Hematopoietic multipotent progenitor cell (in vitro differentiated cells): Measurements from ENCODE around the gene NPTX1. TPM values are rescaled to one million over a fixed set of nuclear protein-coding genes. Genes with fewer than 3 reads are reported as not detected.
A peak's percentile ranks its signal among the peaks of the same experiment; 100 is the strongest.

Experiments
- DNase-seq, 3 donors: peaks; one replicate each; pipeline ENCODE4 v3.0.0-alpha.2; 2011 to 2015; ENCODE audit warnings: low read depth in 2 of 3, low spot score in 2 of 3
- total RNA-seq: library from RNA; depleted of rRNA; stranded (reverse); fragments of >200 nt; gene quantifications from one replicate; pipeline ENCODE4 v1.2.3, GENCODE V29; 2012

NPTX1 gene
- total RNA-seq, 1 donor = under 0.01 TPM

DNA sequence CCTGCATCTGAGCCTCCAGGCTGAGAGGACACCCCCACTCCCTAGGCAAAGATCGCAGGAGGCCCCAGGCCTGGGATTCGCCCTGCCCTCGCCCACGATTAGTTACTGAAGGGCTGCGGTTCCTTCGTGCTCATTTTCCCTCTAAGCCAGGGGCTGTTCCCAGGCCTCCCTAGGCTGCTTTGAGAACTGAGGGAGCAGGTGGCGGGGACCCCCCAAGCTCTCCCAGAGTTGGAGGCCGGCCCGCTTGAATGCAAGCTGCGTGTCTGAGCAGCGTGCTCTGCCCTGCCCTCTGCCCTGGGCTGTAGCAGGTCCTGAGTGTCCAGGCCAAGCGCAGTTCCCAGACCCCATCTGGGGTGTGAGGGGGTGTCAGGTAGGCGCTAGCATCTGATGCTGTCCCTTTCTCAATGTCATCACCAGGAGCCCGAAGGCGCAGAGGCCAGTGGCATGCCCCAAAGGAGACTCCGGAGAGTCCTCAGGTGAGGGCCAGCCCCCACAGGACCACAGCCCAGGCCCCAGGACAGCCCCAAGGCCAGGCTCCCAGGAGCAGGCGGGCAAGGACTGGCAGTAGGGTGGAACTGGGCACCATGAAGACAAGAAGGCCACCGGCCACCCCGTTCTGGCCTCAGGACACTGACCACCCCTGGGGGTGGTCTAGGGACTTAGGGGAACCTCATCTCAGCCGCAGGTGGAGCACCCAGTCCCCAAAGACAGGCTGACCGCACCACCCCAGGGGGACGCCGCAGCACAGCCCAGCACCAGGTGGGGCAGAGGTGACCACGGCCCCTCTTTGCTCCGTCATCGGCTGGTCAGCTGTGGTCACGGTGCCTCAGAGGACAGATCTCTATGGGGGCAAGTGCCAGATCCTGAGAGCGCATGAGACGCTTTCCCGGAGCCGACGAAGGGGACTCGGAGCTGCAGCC, 46.8 kb downstream of the NPTX1 start:
- DNase-seq = no peak

DNA sequence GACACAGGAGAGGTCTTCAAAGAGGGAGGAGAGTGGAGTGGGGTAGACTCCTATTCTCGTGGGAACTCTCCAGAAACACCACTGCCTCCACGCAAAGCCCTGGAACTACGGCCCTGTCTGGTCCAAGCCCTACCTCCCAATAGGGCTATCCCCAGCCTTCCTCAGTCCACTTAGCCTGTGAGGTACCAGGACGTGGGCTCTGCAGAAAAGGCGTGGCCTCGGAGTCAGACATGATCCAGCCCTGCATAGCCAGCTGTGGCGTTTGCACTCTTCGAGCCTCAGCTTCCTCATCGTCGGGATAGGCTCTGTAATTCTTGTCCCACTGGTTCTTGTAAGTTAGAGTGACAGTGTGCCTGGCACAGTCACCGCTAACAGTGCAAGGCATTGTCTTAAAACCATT, 47.6 kb downstream of the NPTX1 start:
- DNase-seq = no peak

DNA sequence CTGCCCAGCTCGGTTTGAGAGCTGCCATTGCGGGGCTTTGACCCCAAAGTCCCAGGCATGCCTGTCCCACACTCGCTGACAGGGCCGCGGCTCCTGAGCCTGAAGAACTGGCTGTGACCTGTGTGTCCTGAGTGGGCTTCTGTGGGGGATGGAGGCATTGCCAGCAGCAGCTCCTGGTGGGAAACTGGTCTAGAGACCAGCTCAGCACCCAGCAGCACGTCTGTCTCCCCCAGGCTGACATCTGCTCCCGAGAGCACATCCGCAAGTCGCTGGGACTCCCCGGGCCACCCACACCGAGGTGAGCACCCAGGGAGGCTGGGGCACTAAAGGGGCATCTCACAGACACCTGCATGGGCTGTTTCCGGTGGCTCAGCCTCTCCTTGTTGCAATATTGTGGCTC, 48.0 kb downstream of the NPTX1 start:
- DNase-seq = no peak

DNA sequence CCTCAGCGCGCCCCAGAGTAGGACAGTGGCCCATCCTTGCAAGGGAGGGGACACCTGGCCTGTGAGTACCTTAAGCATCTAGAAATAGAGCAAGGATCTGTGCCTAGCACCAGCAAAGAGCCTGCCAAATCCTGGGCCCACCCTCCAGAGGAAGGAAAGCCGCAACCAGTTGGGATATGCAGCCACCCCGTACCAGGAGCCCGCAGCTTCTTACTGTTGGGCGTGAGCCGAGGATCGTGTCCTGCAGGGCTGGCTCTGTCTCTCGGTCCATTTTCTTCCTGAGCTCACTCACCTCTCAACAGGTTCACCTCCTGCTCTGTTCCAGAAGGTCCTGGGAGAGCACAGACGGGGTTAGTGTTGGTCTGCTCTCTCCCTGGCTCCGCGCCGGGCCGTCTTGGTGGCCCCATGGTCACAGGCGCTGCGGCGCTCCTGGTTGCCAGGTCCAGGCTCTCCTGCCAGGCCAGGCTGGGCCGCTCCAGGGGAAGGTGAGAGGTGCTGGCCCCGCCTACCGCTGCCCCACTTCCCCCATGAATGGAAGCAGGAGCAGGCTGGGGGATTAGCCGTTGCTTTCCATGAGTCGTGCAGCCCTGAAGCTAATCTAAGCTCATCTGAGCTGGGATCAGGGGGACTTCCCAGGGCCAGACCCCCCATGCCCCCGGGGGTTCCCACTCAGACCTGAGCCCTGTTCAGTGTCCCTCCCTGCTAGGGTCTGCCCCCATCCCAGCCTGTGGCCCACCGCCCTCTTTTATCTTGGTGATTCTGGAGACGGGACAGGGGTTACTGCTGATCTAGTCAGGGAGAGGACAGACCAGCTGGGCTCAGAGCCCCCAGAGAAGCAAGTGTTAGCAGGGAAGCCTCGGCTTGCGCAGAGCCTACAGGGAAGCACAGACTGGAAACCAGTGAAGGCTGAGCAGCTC, 48.8 kb downstream of the NPTX1 start:
- no peak for DNase-seq

DNA sequence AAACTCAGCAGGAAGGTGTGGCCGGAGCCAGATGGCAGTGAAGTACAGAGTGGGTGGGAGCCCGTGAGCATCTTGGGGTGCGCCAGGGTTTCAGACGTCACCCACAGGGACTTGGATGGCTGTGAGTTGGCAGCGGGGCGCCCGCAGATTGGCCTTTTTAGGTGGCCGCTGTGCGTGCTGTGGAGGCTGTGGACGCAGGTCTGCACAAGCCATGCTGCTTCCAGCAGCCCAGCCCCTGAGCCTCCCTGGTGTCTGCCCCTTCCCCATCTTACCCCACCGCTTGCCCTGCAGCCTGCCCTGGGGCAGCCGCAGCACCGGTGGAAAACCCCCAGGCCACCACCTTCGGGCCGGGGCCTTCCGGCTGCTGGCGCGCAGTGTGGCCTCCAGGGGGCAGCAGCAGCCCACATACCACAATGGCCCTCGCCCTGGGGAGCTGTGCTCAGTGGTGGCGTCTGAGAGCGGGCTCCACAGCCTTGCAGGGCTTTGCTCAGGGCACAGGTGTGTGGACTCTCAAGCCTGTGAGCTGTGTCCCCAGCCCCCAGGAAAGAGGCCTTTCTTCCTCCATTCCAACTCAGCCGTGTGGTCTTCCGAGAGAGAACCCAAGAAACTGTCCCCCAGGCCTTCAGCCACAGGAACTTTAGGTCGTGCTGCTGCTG, 49.6 kb downstream of the NPTX1 start:
- peak; percentile 80 to 86 (median 81) for DNase-seq

DNA sequence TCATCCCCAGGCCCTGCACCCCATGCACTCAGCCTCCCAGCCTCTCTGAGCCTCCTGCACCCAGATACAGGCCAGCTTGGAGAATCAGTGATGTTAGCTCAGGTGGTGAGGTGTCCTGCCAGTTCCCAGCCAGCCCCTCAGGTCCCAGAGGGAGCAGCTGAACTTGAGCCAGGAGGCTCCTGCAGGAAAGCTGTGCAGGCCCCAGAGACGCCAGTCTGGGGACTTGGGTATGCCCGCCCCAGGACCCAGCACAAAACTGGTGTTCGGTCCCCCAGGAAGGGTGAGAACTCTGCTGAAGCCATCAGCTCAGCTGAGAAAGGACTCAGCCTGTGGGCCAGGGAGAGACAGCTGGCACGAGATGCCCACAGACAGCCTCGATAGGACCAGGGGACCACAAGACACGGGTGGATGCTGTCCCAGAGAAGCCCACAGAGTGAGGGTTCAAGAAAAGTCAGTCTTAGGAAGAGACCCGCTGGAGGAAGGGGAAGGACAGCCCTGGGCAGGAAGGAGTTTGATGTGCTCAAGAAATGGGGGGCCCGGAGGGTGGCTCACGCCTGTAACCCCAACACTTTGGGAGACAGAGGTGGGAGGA, 50.5 kb downstream of the NPTX1 start:
- no peak for DNase-seq

DNA sequence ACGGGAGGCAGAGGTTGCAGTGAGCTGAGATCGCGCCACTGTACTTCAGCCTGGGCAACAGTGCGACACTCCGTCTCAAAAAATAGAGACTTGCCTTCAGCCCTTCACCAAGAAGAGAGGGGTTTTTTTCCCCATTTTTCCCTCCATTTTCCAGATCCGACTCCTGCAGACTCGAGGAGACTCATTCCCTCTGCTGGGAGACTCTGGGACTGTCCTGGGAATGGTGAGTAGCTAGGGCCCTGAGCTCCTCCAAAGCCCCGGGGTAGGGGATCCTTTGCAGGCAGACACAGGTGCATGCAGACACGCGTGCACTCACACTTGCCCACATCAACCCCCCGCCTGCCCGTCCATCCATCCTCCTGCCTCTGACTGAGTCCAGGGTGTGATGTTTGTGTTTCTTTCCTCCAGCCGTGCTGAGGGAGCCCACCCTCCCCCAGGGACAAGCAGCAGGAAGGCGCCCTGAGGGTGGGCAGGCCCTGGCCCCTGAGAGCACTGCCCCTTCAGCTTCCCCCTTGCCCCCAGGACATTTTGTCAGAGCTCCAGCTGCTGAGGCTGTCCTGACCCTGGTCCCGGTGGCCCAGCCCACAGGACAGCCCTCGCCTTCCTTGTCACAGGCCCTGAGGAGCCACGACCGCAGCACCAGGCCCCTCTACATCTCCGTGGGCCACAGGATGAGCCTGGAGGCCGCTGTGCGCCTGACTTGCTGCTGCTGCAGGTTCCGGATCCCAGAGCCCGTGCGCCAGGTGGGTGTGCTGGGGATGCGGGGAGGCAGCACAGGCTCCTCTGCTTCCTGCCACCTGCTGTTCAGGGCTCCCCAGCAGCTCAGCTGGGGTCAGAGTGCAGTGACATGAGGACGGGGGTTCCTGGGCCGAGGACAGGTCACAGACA, 51.3 kb downstream of the NPTX1 start:
- no peak for DNase-seq

DNA sequence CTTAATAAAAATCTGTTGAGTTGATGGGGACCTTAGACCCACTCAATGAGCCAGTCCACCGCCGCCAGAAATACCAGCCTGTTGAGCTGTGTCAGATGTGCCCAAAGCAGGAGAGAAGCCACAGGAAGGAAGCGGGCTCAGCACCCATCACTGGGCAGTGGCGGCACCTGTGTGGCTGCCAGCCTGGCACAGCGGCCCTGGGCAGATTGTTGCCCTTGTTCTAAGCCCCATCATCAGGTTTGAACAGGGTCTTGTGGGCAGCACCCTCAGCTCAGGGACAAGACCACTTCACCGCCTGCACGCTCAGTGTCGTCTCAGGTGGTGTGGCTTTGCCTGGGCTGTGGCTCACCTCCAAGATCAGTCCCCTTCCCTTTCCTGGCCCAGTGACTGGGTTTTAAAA, 52.1 kb downstream of the NPTX1 start:
- DNase-seq = no peak

DNA sequence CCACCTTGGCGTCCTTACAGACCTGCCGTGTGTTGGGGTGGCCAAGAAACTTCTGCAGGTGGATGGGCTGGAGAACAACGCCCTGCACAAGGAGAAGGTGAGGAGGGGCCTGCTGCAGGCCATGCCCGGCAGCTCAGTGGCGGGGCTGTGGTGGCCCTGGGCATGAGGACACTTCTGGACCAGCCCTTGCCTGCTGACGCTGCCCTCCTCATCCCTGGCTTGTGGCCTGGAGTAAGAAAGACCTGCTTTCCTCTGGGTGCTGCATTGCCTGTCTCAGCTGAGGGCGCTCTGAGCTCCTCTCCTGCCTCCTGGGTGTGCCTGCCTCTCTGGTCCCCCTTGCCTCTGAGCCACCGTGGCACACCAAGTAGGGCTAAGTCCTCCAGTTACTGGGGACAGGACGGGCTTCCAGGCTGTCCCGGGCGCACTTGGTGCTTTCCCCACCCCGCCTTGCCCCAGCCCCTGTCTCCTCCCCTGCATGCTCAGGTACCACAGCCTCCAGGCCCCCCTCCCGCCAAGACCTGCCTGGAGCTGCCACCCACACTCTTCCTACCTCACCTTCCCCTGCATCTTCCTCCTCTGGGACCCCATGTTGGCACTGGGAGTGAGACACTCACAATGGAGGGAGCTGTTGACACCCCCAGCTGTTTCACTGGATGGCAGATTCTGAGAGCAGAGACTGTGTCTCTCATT, 52.7 kb downstream of the NPTX1 start:
- DNase-seq = no peak

DNA sequence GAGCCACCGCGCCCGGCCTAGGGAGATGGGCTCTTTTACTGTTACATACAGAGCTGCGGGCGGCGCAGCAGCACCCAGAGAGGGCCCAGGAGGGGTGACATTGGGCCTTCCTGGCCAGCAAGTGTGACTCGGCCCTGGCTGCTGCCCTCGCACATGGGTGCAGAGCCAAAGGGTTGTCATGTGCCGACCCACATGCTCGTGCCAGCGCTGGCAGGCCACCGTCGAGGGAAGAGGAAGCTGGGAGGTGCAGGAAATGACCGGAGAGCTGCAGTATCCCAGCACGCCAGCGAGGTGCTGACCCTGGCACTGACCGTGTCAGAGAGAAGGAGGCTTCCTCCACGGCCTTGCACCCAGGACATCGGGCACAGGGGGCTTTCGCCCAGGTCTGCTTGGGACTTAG, 53.4 kb downstream of the NPTX1 start:
- no peak for DNase-seq

DNA sequence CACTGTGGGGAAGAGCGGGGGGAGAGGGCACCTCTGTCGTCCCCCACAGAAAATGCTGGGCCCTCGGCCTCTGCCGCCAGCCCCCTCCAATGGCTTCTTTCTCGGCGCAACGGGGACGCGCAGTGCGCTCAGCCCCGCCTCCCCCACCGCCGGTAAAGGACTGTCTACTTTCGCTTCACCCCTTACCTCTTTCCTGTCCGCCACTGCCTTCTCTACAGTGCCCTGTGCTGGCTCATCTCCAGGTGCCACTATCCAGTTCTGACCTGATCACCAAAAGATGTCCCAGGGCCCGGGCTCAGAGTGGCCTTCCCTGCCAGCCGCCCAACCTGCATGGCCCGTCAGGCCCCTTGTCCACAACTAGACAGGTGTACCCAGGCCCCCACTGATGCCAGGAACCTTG, 54.1 kb downstream of the NPTX1 start:
- no peak for DNase-seq

DNA sequence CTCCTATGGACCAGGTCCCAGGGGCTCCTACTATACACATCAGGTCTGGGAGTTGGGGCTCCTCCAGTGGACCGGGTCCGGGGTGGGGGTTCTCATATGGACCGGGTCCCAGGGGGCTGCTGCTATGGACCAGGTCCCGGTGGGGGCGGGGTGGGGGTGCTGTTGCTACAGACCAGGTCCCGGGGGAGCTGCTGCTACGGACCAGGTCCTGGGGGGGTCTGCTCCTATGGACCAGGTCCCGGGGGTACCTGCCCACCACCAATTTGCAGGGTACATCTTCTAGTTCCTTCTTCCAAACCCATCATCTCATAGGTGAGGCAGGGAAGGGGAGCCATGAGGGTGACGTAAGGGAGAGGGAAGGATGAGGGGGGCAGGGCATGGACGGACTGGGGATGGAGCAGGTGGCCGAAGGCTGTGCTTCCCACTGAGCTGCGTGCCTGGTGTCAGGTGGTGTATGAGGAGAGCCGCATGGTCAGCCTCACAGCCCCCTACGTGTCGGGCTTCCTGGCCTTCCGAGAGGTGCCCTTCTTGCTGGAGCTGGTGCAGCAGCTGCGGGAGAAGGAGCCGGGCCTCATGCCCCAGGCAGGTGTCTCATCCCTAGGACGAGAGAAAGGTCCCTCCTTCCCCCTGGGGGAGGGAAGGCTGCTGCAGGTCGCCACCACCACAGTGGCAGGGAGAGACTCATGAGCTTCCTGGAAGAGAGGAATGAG, 54.9 kb downstream of the NPTX1 start:
- no peak for DNase-seq

DNA sequence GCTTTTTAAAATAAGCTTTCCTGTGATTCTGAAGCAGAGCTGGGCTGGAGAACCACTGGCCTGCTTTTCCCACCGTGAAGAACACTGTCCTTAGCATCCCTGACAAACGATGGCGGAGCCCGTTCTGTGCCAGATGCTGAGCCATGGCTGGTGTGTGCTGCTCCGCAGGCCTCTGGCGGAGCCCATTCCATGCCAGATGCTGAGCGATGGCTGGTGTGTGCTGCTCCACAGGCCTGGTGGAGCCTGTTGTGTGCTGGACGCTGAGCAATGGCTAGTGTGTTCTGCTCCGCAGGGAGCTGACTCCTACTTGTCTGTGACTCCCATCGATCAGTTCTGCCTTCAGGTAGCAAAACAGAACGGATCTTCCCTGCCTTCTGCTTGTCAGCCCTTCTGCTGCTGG, 57.2 kb downstream of the NPTX1 start:
- no peak for DNase-seq

DNA sequence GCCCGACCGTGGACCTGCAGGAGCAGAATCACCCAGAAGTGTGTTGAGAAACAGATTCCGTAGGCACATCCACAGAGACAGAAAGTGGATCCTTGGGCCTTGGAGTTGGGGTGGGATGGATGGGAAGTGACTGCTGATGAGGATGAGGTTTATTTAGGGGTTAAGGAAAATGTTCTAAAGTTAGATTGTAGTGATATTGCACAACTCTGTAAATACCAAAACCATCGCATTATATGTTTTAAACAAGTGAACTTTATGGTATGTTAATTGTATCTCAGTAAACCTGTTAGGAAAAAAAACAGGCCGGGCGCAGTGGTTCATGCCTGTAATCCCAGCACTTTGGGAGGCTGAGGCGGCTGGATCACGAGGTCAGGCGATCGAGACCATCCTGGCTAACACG, 57.8 kb downstream of the NPTX1 start:
- DNase-seq = no peak
